HCT116 (cell line): ENCODE data around the gene ELMOD3. TPM values are rescaled to one million over a fixed set of nuclear protein-coding genes. Genes with fewer than 3 reads are reported as not detected.
A peak's percentile ranks its signal among the peaks of the same experiment; 100 is the strongest.

Experiments used
- ATAC-seq: fragments of 200-7000 bp; cut with Tn5 transposase; 2 replicates; pipeline ENCODE4 v1.9.1; 2020; ENCODE audit warnings: mild to moderate bottlenecking, moderate library complexity
- BruUV-seq: library from RNA; stranded (reverse); fragments of 400-500 nt; replicated peaks from 2 replicates; lab custom pipeline; 2021; lab: Mats Ljungman, UMichigan
- CTCF ChIA-PET: fragments of 300-600 bp; sonication (Branson Sonifier 250); formaldehyde crosslinking; loops from one replicate; lab custom pipeline; 2021; ENCODE audit warnings: antibody characterized with exemption; lab: Charles Lee
- POLR2A ChIA-PET: fragments of 300-600, 350-600 bp; sonication (Branson Sonifier 250); formaldehyde crosslinking; loops from one replicate; lab custom pipeline; 2021; ENCODE audit warnings: antibody characterized with exemption; lab: Charles Lee
- RAD21 ChIA-PET, 2 experiments: fragments of 300-600 bp; sonication (Branson Sonifier 250); formaldehyde crosslinking; loops; one replicate each; lab custom pipeline; 2023; ENCODE audit warnings: low total read pairs in 2 of 2; ENCODE audit not compliant: uncharacterized antibody in 2 of 2, unreplicated experiment in 2 of 2, low non-redundant PET in 1 of 2; lab: Charles Lee
- DNase-seq: peaks from one replicate; pipeline ENCODE4 v3.0.0-alpha.2; 2010; ENCODE audit warnings: low read depth, low spot score
- H2AFZ ChIP-seq: fragments of 200-600 bp; shearing (Covaris generic), sonication (generic); 2 replicates; pipeline ENCODE4 v1.6.1; 2017; ENCODE audit warnings: low read depth, mixed run types, mixed read lengths, antibody characterized with exemption, low read length; ENCODE audit not compliant: poor library complexity, severe bottlenecking
- H3K27ac ChIP-seq: 2 replicates; pipeline ENCODE4 v1.5.1; 2012; ENCODE audit warnings: low read depth, low read length
- H3K27me3 ChIP-seq: fragments of 200-600 bp; sonication (generic); 2 replicates; pipeline ENCODE4 v1.6.1; 2016; ENCODE audit warnings: mixed run types, low read length, mixed read lengths; ENCODE audit not compliant: insufficient read depth
- H3K36me3 ChIP-seq, 2 experiments: fragments of 200-500 bp in 1 of 2; fragments of 200-600 bp in 1 of 2; sonication (Bioruptor generic) in 1 of 2; sonication (generic) in 1 of 2; 2 replicates each; pipeline versions ENCODE4 v1.5.1 to v1.6.1; 2014 to 2016; ENCODE audit warnings: low read length in 2 of 2, inconsistent platforms in 1 of 2, mixed read lengths in 1 of 2, mixed run types in 1 of 2; ENCODE audit not compliant: insufficient read depth in 2 of 2, control insufficient read depth in 1 of 2
- H3K4me1 ChIP-seq, 2 experiments: fragments of 200-600 bp in 1 of 2; sonication (generic) in 1 of 2; 2 replicates each; pipeline versions ENCODE4 v1.5.1 to v1.6.1; 2012 to 2017; ENCODE audit warnings: low read length in 2 of 2, inconsistent platforms in 1 of 2, mild to moderate bottlenecking in 1 of 2, mixed read lengths in 1 of 2, mixed run types in 1 of 2, moderate library complexity in 1 of 2; ENCODE audit not compliant: insufficient read depth in 2 of 2, control insufficient read depth in 1 of 2
- H3K4me2 ChIP-seq: fragments of 200-600 bp; sonication (generic); 2 replicates; pipeline ENCODE4 v1.6.1; 2017; ENCODE audit warnings: mixed run types, low read length, mixed read lengths
- H3K4me3 ChIP-seq, 2 experiments: fragments of 200-600 bp in 1 of 2; sonication (generic) in 1 of 2; replicated peaks in 1 of 2; 2 replicates each; pipeline ENCODE4 v1.5.1; 2011 to 2016; ENCODE audit warnings: low read length in 2 of 2, control low read depth in 1 of 2, low read depth in 1 of 2, mild to moderate bottlenecking in 1 of 2, mixed read lengths in 1 of 2, mixed run types in 1 of 2
- H3K79me2 ChIP-seq: fragments of 200-600 bp; sonication (generic); 2 replicates; pipeline ENCODE4 v1.6.1; 2017; ENCODE audit warnings: mild to moderate bottlenecking, mixed run types, low read length, moderate library complexity, mixed read lengths; ENCODE audit not compliant: insufficient read depth
- H3K9ac ChIP-seq: fragments of 200-600 bp; sonication (generic); 2 replicates; pipeline ENCODE4 v1.6.1; 2016; ENCODE audit warnings: low read length, mixed read lengths
- H3K9me2 ChIP-seq: fragments of 200-600 bp; sonication (generic), shearing (Covaris generic); 2 replicates; pipeline ENCODE4 v1.6.1; 2017; ENCODE audit warnings: mixed run types, mild to moderate bottlenecking, moderate library complexity; ENCODE audit not compliant: insufficient read depth
- H3K9me3 ChIP-seq, 2 experiments: fragments of 200-500 bp in 1 of 2; fragments of 200-600 bp in 1 of 2; sonication (Bioruptor generic) in 1 of 2; sonication (generic) in 1 of 2; 2 replicates each; pipeline ENCODE4 v1.6.1; 2014 to 2017; ENCODE audit warnings: low read length in 2 of 2, mixed read lengths in 2 of 2, inconsistent platforms in 1 of 2, low read depth in 1 of 2, mild to moderate bottlenecking in 1 of 2, mixed run types in 1 of 2, moderate library complexity in 1 of 2; ENCODE audit not compliant: control insufficient read depth in 1 of 2, insufficient read depth in 1 of 2
- H4K20me1 ChIP-seq: fragments of 200-600 bp; sonication (generic), shearing (Covaris generic); 2 replicates; pipeline ENCODE4 v1.6.1; 2017; ENCODE audit warnings: mixed run types, mild to moderate bottlenecking, moderate library complexity; ENCODE audit not compliant: insufficient read depth
- CBX3 ChIP-seq: IDR thresholded peaks from 2 replicates; pipeline ENCODE4 v1.6.1; 2012; ENCODE audit warnings: low read depth
- EGR1 ChIP-seq: IDR thresholded peaks from 2 replicates; pipeline ENCODE4 v1.6.1; 2012; ENCODE audit warnings: low read depth
- ELF1 ChIP-seq: IDR thresholded peaks from 2 replicates; pipeline ENCODE4 v1.6.1; 2012; ENCODE audit warnings: low read depth, borderline replicate concordance
- EZH2 ChIP-seq: fragments of 200-600 bp; sonication (generic); IDR thresholded peaks from 2 replicates; pipeline ENCODE4 v1.6.1; 2017; ENCODE audit warnings: antibody characterized with exemption, mixed run types
- POLR2A ChIP-seq: IDR thresholded peaks from 2 replicates; pipeline ENCODE4 v1.7.0; 2011; ENCODE audit warnings: borderline replicate concordance; ENCODE audit not compliant: insufficient read depth, insufficient read length; ENCODE audit errors: extremely low read depth
- RAD21 ChIP-seq: IDR thresholded peaks from 2 replicates; pipeline ENCODE4 v1.6.1; 2012; ENCODE audit warnings: low read depth, mild to moderate bottlenecking
- SRF ChIP-seq: IDR thresholded peaks from 2 replicates; pipeline ENCODE4 v1.6.1; 2012; ENCODE audit warnings: low read depth
- YY1 ChIP-seq: IDR thresholded peaks from 2 replicates; pipeline ENCODE4 v1.6.1; 2011; ENCODE audit warnings: low read length, low read depth, moderate library complexity, mild to moderate bottlenecking; ENCODE audit not compliant: insufficient replicate concordance; ENCODE audit errors: extremely low read depth
- intact Hi-C: fragments of 100-400 bp; cut with micrococcal nuclease; formaldehyde crosslinking; loops from 2 replicates; pipeline ENCODE4 v1.10.0; 2022
- total RNA-seq: library from RNA; stranded (reverse); gene quantifications from one replicate; pipeline ENCODE4 v1.2.1, GENCODE V29; 2021; ENCODE audit not compliant: unreplicated experiment
- TF ChIP-seq, protein P1 (sequence below): IDR thresholded peaks from 2 replicates; pipeline ENCODE4 v1.6.1; 2012

The ELMOD3 gene
- total RNA-seq, 1 experiment from 2014 or later = 9.2 TPM

DNA sequence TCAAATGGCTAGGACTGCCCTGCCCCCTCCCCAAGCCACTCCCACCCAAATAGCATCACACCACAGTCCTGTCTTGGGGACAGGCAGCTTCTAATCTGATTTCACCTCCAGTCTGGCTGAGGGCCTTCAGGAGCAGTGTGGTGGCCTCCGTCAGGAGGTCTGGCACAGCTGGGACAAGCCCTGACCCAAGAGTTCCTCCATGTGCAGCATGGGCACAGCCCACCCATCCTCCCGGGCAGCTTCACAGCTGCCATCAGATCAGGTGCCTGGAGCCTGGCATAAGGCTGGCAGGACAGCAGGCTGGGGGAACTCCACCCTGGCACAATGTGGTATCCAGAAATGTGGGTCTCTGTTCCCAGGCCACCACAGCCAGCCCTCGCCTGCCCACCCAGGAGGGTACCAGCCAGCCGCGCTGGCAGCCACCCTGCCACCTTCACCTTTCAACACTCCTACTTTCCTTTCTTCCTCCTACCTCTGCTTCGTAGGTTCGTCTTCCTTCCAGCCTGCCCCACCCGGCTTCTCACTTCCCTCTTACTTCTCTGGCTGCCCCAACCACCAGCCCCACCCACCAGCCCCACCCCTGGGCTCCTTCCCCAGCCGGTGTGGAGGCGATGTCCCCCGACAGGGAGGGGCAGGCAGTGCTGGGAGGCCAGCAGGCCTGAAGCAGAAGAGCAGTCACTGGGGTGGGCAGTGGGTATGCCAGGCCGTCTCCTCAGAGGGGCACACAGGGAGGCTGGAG lies 55.4 kb downstream of the ELMOD3 start, which contains the start of gene CAPG:
TSS of gene CAPG (minus strand) at position 522 of the 739 bp plus-strand sequence. CDS start 8,221 bp downstream, outside the sequence.
- 0 out of 4 replicates have a peak, but pooled peaks cover 0 to 3% of the 10 kb centered on the region in 2 experiments for H3K36me3 ChIP-seq
- H2AFZ ChIP-seq = no peak within 1 kb of the TSS
- H3K9me2 ChIP-seq = no peaks in the 10 kb centered on the region
- no peaks in the 10 kb centered on the region for H3K9me3 ChIP-seq
- DNase-seq = no peak
- peak within 1 kb of the TSS; percentile 92 for H3K4me2 ChIP-seq
- peaks cover 35 to 54% of the 10 kb centered on the region in 2 experiments for H3K4me1 ChIP-seq
- no peaks in the 10 kb centered on the region for H3K27me3 ChIP-seq
- H3K79me2 ChIP-seq = peaks cover 73% of the 10 kb centered on the region
- RAD21 ChIA-PET = no interaction called here
- POLR2A ChIA-PET = no interaction called here
- H4K20me1 ChIP-seq = no peaks in the 10 kb centered on the region
- peak within 1 kb of the TSS; percentile 50 for H3K27ac ChIP-seq
- intact Hi-C loops = loop anchor here (5.0 kb wide), 1 partner anchor 192 kb away; the partner anchor contains the start of gene TMEM150A
- CTCF ChIA-PET = no interaction called here
- ATAC-seq = peak; percentile 64
- peak within 1 kb of the TSS; percentile 69 for H3K9ac ChIP-seq
- TF ChIP-seq SRF (no peak), YY1 (peak; percentile 8), EGR1 (no peak), EZH2 (no peak)
- TF ChIP-seq, protein P1, sequence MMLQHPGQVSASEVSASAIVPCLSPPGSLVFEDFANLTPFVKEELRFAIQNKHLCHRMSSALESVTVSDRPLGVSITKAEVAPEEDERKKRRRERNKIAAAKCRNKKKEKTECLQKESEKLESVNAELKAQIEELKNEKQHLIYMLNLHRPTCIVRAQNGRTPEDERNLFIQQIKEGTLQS = no peak
- H3K4me3 ChIP-seq = peak within 1 kb of the TSS; percentile 25 to 56
- no TSS peak for BruUV-seq

DNA sequence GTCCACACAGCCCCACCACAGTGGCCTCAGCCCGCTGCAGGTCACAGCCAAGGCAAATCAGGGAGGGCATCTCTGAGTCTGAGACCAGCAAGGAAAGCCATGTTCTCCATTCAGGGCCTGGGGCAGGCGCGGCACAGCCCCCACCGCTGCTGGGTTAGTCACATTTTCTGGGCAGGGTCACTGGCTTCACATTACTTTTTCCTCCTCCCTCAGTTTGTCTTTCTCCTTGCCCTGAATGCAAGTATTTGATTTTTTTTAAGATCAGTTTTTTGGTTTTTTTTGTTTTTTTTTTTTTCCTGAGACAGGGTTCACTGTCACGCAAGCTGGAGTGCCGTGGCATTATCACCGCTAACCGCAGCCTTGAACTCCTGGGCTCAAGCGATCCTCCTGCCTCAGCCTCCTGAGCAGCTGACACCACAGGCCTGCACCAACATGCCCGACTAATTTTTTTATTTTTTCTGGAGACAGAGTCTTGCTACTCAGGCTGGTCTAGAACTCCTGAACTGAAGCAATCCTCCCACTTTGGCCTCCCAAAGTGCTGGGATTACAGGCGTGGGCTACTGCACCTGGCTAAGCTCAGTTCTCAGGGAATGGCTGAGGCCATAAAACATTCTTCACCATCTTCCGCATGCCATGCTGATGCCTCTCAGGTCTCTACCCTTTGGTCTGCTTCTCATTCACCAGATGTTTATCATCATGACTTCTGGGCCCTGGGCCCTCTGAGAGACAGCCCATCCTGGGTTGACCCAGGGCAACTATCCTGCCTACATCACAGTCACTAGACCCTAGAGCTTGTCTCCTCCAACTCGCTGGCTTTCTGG lies 56.2 kb downstream of the ELMOD3 start:
- H2AFZ ChIP-seq = no peak overlapping the region
- TF ChIP-seq EZH2 (no peak), ELF1 (no peak), RAD21 (no peak), POLR2A (no peak), CBX3 (no peak)
- TF ChIP-seq, all 23 proteins: peak for 0
- H3K36me3 ChIP-seq = 0 out of 4 replicates have a peak, but pooled peaks cover 0 to 3% of the 10 kb centered on the region in 2 experiments
- H3K4me1 ChIP-seq = peaks cover 35 to 58% of the 10 kb centered on the region in 2 experiments
- RAD21 ChIA-PET = no interaction called here
- POLR2A ChIA-PET = interaction anchor here (0.9 kb wide), 1 partner anchor 128 kb away, joined by 4 read pairs; the partner anchor contains the start of gene MAT2A
- ATAC-seq (peak; percentile 23), DNase-seq (no peak)
- H3K27me3 ChIP-seq = no peaks in the 10 kb centered on the region
- no peaks in the 10 kb centered on the region for H4K20me1 ChIP-seq
- peak overlapping the region; percentile 25 to 56 for H3K4me3 ChIP-seq
- peaks cover 65% of the 10 kb centered on the region for H3K79me2 ChIP-seq
- CTCF ChIA-PET = no interaction called here
- no peaks in the 10 kb centered on the region for H3K9me2 ChIP-seq
- intact Hi-C loops = loop anchor here (5.0 kb wide), 1 partner anchor 192 kb away; the partner anchor contains the start of gene TMEM150A
- H3K4me2 ChIP-seq = peak overlapping the region; percentile 92
- peak overlapping the region; percentile 69 for H3K9ac ChIP-seq
- BruUV-seq = no TSS peak
- no peaks in the 10 kb centered on the region for H3K9me3 ChIP-seq
- H3K27ac ChIP-seq = peak overlapping the region; percentile 50
